Prostate gland (tissue), 2 donors: ENCODE results near the gene DBT. TPM values are rescaled to one million over a fixed set of nuclear protein-coding genes. Genes with fewer than 3 reads are reported as not detected.

Experiments
- DNase-seq: peaks from one replicate; pipeline ENCODE4 v3.0.0-alpha.2; 2019; ENCODE audit warnings: low spot score
- H3K27ac ChIP-seq, 2 donors: fragments of 200-600 bp; sonication (generic); 2 replicates each; pipeline ENCODE4 v1.5.1; 2017 to 2019
- H3K27me3 ChIP-seq: fragments of 200-600 bp; sonication (generic); replicated peaks from 2 replicates; pipeline ENCODE4 v1.5.1; 2019; ENCODE audit not compliant: insufficient read depth
- H3K36me3 ChIP-seq, 2 donors: fragments of 200-600 bp; sonication (generic); 1 replicate in 1 of 2; 2 replicates in 1 of 2; pipeline versions ENCODE4 v1.5.1 to v1.8.1; 2017 to 2019
- H3K4me1 ChIP-seq: fragments of 200-600 bp; sonication (generic); replicated peaks from 2 replicates; pipeline ENCODE4 v1.5.1; 2019
- H3K4me3 ChIP-seq, 2 donors: fragments of 200-600 bp; sonication (generic); 2 replicates each; pipeline ENCODE4 v1.5.1; 2017 to 2019
- H3K9me3 ChIP-seq: fragments of 200-600 bp; sonication (generic); 2 replicates; pipeline ENCODE4 v1.5.1; 2017
- POLR2A ChIP-seq: fragments of 450-650 bp; IDR thresholded peaks from one replicate; pipeline ENCODE4 v1.6.1; 2016; ENCODE audit warnings: antibody characterized with exemption, mild to moderate bottlenecking
- POLR2AphosphoS5 ChIP-seq: sonication (generic); formaldehyde crosslinking; IDR thresholded peaks from one replicate; pipeline ENCODE4 v1.6.1; 2017; ENCODE audit warnings: antibody characterized with exemption
- WGBS: methylation state at CpG from one replicate; pipeline ENCODE4 v1.1.5; 2018; 5-methylcytosine and 5-hydroxymethylcytosine counted together
- intact Hi-C: fragments of 100-400 bp; cut with DNase I; formaldehyde crosslinking; loops from one replicate; pipeline ENCODE4 v1.14.2; 2022
- total RNA-seq, 2 donors: library from RNA; depleted of rRNA; stranded (reverse); fragments of >200 nt; gene quantifications; one replicate each; pipeline ENCODE4 v1.1.0, GENCODE V29; 2016
- TF ChIP-seq, protein P1 (sequence below), 4 experiments: fragments of 200-600 bp in 2 of 4; fragments of 450-650 bp in 2 of 4; sonication (generic) in 2 of 4; IDR thresholded peaks; 1 replicate in 3 of 4; 2 replicates in 1 of 4; pipeline ENCODE4 v1.5.1; 2016 to 2019; ENCODE audit warnings: antibody characterized with exemption in 4 of 4, mild to moderate bottlenecking in 2 of 4, moderate library complexity in 2 of 4

Gene DBT
- total RNA-seq, 2 donors from 2014 or later: 7.6 to 17.3 TPM

DNA sequence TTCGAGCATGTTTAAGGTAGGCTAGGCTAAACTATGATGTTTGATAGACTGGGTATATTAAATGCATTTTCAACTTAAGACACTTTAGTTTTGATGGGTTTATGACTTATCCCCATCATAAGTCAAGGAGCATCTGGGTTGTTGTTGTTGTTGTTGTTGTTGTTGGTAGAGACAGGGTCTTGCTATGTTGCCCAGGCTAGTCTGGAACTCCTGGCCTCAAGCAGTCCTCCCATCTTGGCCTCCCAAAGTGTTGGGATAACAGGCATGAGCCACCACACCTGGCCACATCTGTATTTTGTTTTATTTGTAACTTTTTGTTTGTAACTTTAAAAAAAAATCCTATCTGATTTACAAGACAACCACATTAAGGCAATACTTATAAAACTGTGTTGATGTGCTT is 17.5 kb downstream of the DBT start:
- Histone ChIP-seq H3K9me3 (no peaks in the 10 kb centered on the region), H3K27me3 (no peaks in the 10 kb centered on the region), H3K36me3 (no peaks in the 10 kb centered on the region), H3K4me1 (no peaks in the 10 kb centered on the region), H3K4me3 (no peak overlapping the region), H3K27ac (no peak overlapping the region)
- DNase-seq: no peak
- TF ChIP-seq POLR2A (no peak), POLR2AphosphoS5 (no peak)
- TF ChIP-seq, protein P1, sequence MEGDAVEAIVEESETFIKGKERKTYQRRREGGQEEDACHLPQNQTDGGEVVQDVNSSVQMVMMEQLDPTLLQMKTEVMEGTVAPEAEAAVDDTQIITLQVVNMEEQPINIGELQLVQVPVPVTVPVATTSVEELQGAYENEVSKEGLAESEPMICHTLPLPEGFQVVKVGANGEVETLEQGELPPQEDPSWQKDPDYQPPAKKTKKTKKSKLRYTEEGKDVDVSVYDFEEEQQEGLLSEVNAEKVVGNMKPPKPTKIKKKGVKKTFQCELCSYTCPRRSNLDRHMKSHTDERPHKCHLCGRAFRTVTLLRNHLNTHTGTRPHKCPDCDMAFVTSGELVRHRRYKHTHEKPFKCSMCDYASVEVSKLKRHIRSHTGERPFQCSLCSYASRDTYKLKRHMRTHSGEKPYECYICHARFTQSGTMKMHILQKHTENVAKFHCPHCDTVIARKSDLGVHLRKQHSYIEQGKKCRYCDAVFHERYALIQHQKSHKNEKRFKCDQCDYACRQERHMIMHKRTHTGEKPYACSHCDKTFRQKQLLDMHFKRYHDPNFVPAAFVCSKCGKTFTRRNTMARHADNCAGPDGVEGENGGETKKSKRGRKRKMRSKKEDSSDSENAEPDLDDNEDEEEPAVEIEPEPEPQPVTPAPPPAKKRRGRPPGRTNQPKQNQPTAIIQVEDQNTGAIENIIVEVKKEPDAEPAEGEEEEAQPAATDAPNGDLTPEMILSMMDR (IDR thresholded peaks at IDR 0.05): no peak
- 93% methylated on average over 1 of the region's 1 CpG for WGBS
- intact Hi-C loops: no loop called here

DNA sequence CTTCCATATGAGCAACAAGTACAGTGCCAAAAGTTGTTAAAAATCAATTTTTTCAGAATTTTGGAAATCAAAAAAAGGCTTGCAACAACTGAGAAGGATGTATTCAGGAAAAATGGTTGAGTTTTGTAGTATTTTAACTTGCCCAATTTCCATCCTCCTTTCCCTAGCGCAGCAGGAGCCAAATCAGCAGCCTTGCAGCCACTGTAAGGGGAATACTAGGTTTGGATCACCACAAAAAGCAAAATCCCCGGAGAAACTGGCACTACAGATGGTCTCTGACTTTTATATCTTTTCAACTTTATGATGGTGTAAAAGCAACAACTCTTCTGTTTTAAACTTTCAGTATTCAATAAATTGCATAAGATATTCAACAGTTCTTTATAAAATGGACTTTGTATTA is 17.9 kb downstream of the DBT start:
- Histone ChIP-seq H3K4me3 (no peak overlapping the region), H3K9me3 (no peaks in the 10 kb centered on the region), H3K36me3 (no peaks in the 10 kb centered on the region), H3K4me1 (no peaks in the 10 kb centered on the region), H3K27ac (no peak overlapping the region), H3K27me3 (no peaks in the 10 kb centered on the region)
- no peak for TF ChIP-seq POLR2AphosphoS5
- TF ChIP-seq, protein P1 (IDR thresholded peaks at IDR 0.05): no peak
- no peak for TF ChIP-seq POLR2A
- DNase-seq: no peak
- WGBS: 89% methylated on average over 2 of the region's 2 CpGs
- intact Hi-C loops: no loop called here

DNA sequence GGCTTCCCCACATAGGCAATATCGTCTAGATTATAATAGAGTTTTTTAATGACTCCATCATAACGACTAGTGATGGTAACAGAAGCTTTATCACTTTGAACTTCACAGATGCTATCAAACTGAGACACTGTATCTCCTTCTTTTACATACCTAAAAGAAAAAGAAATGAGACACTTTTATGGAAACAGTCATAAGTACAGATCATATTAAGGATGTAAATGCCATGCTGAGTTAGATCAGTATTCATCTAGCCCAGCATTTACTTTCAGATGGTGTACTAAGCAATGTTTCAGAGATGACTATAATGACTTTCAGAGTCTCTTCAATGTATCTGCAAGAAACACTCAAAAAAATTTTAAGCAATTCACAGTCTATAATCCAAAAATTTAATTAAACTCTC is 18.9 kb downstream of the DBT start:
- intact Hi-C loops: no loop called here
- no peak overlapping the region for H3K4me3 ChIP-seq
- H3K27ac ChIP-seq: no peak overlapping the region
- H3K36me3 ChIP-seq: no peaks in the 10 kb centered on the region
- DNase-seq: no peak
- WGBS: 80% methylated on average over 2 of the region's 2 CpGs
- H3K27me3 ChIP-seq: no peaks in the 10 kb centered on the region
- no peaks in the 10 kb centered on the region for H3K9me3 ChIP-seq
- no peak for TF ChIP-seq POLR2A
- TF ChIP-seq, protein P1 (IDR thresholded peaks at IDR 0.05): no peak
- TF ChIP-seq POLR2AphosphoS5: no peak
- no peaks in the 10 kb centered on the region for H3K4me1 ChIP-seq

DNA sequence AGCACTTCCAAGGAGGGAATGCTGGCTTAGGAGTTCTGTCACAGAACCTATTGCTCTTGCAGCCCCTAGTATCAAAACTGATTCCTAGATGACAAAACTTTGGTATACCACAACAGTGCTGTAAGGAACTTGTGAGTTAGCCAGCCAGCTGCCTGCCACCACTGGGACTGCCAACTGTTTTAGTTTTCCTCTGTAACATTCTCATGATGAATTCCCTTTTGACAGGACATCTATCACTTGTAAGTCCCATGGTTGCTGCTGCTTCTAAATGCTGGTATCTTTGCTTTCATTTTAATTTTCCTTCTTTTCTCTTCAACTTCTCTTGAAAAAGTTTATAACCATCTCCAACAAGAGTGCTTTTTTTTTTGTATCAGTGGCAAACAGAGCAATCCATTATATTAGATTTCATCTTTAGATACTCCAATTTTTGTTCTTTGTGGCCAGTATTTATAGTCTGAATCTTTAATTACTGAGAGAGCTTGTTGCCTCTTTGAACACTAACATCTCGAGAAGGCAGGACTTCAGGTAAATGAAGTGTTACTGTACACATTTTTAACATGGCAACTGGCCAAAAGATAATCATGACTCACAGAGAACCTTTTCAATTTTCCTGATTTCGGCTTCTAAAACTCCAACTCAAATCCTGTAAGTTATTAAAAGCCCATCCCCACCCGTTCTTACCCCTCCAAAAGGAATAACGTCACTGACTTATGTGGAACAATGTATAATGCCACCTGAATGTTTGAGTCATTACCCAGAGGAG is 19.8 kb downstream of the DBT start:
- Histone ChIP-seq H3K27ac (no peak overlapping the region), H3K36me3 (no peaks in the 10 kb centered on the region), H3K9me3 (no peaks in the 10 kb centered on the region), H3K4me3 (no peak overlapping the region), H3K4me1 (no peaks in the 10 kb centered on the region), H3K27me3 (no peaks in the 10 kb centered on the region)
- WGBS: 73% methylated on average over 4 of the region's 4 CpGs
- no peak for DNase-seq
- no peak for TF ChIP-seq POLR2AphosphoS5
- no peak for TF ChIP-seq POLR2A
- intact Hi-C loops: no loop called here

DNA sequence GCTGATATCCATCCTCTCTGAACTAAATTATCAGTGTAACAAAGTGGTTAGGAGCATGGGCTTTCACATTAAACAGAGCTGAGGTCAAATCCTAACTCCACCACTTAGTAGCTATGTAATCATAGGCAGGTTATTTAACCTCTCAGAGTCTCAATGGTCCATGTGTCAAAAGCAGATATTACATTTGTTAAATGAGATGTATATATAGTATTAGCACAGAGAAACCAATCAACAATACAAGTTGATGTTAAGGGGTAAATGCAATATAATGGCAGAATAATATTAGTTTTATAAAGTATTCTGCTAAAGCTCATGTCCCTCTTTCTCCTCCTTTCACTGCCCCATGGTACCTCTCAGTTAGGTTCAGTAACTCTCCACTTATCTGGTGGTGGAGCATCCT is 27.2 kb downstream of the DBT start:
- no peaks in the 10 kb centered on the region for H3K27me3 ChIP-seq
- H3K4me1 ChIP-seq: no peaks in the 10 kb centered on the region
- intact Hi-C loops: no loop called here
- no peak overlapping the region for H3K4me3 ChIP-seq
- H3K9me3 ChIP-seq: no peaks in the 10 kb centered on the region
- H3K36me3 ChIP-seq: no peaks in the 10 kb centered on the region
- TF ChIP-seq, protein P1 (IDR thresholded peaks at IDR 0.05): no peak
- TF ChIP-seq POLR2A (no peak), POLR2AphosphoS5 (no peak)
- H3K27ac ChIP-seq: no peak overlapping the region
- no peak for DNase-seq
